CD4-positive, alpha-beta T cell treated with Interleukin-15 for 4 hours (primary cell): ENCODE results near the gene PDK3.
A peak's percentile ranks its signal among the peaks of the same experiment; 100 is the strongest.

Source experiments
- DNase-seq: peaks from one replicate; pipeline ENCODE4 v3.0.0-alpha.2; 2020; ENCODE audit warnings: low spot score

PDK3 gene

DNA sequence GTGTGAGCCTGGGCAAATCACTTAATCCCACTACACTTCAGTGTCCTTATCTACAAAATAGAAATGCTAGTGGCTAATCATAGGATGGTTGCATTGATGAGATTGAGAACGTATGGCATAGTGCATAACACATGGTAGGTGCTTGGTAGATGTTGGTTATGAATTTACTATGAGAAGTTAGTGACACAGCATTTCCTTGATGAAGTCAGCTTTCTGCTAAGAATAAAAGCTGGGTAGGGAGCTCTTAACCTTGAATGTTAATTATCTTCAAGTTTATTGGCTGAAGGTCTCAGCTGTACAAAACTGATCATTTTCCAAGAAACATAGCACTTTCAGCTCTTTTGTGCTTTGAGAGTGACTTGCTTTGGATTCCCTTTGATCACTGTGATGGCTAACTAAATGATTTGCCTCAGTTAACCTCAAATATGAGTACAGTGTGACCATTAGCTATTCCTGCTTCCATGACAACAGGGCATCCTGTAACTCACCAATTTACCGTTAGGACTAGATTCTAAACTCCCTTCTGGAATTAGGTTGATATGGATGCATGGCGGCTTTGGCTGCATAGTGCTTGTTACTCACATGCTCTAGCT is 17.8 kb downstream of the PDK3 start:
- no peak for DNase-seq

DNA sequence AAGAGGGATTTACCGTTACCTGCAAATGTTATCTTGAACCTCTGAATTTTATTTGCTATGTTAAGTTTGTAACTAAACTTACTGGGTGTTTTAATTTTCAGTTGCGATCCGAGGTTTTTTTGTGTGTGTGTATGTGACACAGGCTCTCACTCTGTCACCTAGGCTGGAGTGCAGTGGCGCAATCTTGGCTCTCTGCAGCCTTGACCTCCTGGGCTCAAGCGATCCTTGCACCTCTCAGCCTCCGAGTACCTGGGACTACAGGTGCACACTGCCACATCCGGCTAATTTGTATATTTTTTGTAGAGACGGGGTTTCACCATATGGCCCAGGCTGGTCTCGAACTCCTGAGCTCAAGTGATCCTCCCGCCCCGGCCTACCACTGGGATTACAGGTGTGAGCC is 18.5 kb downstream of the PDK3 start:
- DNase-seq: no peak

DNA sequence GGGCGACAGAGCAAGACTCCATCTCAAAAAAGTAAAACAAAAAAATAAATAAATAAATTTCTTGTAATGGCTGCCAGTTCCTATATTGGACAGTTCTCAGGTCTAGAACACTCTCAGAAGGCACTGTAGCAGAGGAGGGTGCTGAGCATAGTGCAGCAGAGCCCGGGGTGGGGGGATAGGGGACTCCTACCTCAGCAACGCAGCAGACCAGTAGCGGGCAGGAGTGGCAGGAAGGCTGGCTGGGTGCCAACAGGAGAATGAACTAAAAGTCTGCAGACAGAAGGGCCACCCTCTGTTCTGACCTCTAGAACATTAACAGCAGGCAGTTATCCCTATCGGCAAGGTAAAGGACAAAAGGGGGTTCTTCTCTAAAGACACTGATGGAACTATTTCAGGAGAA is 20.2 kb downstream of the PDK3 start:
- DNase-seq: no peak

DNA sequence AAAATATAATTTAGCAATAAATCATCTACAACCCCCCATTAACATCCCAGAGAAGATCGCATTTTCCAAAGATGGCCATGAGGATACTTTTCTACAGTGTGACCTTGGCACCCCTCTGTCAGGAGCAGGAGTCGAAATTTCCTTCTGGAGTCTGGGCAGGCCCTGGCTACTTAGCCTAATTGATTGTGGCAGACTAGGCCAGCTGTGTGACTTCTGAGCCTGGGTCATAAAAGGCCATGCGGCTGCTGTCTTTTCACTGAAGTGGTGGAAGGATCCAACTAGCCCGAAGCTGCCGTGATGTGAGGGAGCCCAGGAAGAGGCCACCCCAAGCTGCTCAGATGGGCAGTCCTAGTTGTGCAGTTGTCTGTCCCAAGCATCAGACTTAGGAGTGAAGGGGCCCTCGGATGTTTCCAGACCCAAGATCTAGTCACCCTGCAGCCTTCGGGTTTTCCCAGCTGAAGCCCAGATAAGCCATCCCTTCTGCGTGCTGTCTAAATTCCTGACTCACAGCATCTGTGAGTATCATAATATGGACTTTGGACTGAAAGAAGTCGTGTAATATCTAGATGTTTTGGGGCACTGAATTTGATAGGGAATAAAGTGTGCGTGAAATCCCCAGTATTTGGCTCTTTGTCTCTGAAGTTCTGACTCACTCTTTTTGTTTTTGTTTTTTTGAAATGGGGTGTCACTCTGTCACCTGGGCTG is 21.0 kb downstream of the PDK3 start:
- no peak for DNase-seq

DNA sequence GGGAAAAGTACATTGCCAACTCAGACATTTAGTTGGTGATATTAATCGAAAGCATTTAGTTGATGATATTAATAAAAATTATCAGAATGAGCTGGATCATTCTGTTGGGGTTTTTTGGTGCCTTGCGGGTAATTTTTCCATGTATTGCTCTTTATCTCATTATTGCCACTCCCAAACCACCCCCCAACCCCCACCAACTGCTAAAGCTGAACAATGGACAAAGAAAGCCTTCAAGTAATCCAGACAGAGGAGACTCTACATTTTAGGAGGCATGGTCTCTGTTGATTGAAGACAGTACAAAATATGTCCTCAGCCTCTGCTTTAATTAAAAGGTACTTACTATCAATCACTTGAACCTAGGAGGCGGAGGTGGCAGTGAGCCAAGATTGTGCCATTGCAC is 22.5 kb downstream of the PDK3 start:
- DNase-seq: no peak

DNA sequence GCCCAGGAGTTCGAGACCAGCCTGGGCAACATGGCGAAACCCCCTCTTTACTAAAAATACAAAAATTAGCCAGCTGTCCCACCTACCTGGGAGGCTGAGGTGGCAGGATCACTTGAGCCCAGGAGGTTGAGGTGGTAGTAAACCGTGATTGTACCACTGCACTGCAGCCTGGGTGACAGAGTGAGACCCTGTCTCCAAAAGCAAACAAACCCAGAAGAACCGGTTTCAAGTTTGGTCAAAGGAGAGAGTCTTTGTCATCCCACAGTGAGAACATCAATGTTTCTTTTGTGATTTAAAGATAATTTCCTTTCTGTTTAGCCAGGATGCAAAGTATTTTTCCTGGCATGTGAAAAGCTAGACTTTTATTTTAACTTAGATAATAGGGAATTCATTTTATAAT is 26.7 kb downstream of the PDK3 start:
- no peak for DNase-seq

DNA sequence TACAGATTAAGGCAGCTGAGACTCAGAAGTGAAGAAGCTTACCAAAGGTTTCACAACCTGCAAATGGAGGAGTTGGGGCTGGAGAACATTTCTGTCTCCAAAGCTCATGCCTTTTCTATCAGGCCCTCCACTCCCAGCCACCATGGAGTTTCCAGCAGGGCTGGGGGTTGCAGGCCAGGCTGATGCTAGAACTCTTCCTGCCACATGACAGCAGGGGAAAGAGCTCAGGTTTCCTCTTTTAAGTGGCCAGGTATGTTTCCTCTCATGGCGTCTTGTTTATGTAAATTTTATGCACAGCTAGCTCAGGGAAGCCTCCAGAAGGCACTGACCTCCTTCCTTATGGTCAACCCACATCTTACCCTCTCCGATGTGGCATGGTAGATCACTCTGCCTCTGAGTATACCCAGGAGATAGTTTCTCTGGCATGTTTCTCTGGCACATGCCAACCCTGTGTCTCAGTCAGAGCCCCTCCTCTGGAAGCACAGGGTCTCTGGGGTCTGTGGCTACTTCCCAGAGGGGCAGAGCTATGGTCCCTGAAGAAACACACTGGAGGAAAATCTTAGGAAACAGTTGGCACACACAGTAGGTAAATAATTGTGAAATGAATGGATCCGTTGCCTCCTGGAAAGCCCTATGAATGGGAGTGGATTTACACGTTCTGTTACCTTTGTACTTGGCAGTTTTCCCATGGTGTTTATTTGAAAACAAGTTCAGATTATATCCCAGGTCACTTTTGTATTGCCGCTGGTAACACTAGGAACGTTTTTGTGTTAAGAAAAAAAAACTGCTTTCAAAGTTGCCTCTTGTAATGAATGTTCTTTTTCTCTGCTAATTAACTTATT is 28.9 kb downstream of the PDK3 start:
- DNase-seq: no peak

DNA sequence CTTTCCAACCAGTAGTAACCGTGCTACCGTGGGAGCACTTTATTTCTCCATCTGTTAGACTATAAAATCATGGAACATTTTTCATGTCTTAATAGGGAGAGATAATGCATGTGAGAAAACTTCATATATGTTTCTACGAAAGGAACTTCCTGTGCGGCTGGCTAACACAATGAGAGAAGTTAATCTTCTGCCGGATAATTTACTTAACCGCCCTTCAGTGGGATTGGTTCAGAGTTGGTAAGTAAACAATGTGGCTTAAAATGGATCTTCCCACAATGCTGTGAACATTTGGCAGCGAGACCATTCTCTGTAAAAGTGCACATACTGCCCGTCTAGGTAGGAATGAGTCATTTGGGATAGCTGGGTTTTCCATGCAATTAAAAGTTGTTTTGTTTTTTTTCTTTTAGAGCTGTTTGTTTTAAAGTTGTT is 29.6 kb downstream of the PDK3 start:
- no peak for DNase-seq

DNA sequence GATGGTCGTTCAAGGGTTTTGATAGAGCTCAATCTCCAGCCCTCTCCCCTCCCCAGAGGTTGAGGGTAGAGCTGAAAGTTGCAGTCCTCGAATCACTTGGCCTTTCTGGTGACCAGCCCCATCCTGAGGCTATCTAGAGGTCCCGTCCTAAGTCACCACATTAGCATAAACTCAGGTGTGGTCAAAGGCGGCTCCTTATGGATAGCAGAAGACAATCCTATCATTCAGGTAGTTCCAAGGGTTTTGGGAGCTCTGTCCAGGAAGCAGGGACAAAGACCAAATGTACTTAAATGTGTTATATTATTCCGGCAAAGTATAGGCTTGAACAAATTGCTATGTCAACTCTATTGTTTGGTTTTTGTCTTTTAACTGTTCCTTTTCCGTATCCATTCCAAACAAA is 30.6 kb downstream of the PDK3 start:
- no peak for DNase-seq

DNA sequence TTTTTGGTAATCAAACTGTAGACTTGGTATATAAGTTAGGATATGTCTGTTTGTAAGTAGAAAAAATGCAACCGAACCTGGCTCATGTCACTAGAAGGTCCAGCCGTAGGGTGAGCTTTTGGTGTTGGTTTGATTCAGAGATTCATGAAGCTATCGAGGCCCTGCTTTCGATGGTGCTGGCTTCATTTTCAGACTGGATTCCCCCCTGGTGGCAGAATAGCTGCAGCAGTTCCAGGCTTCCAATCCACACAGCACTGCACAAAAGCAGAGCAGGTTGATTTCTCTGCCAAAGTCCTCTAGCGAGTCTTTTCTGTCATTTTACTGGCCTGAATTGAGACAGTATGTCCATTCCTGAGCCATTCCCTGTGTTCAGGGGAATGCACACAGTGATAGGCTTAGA is 33.1 kb downstream of the PDK3 start:
- peak; percentile 19 for DNase-seq

DNA sequence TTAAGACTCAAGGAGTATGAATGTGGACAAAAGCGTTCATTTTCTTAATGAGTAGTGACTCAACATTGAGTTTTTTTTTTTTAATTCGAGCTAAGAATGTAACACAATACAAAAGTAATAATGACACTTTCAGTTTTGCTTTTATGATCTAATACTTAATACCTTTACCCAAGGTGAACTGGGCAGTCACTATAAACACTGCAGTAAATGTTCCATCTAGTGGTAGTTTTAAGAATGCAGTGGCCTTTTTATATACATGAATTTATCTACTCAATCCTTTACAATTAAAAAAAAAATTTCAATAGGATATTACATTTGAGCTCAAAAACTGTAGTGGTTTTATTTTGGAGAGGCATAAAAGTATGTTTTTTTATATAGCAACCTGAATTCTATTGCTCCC is 33.9 kb downstream of the PDK3 start:
- peak; percentile 51 for DNase-seq

DNA sequence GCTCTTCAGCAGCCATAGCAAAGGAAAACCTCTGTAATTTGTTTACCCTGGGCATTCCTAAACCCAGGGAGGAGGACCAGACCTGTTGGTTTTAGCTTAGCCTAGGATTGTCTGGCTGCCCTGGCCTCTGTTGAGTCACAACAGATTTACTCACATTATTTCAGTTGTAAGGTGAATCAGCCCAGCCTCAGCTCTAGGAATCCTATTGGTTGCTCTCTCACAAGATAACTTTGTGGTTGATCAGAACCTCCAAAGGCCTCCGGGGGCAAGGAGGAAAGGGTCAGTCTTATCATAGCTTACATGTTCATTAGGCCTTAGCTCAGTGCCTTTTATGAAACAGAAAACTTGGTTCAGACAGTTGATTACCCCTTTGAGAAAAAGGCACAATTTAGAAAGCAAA is 41.0 kb downstream of the PDK3 start:
- DNase-seq: no peak

DNA sequence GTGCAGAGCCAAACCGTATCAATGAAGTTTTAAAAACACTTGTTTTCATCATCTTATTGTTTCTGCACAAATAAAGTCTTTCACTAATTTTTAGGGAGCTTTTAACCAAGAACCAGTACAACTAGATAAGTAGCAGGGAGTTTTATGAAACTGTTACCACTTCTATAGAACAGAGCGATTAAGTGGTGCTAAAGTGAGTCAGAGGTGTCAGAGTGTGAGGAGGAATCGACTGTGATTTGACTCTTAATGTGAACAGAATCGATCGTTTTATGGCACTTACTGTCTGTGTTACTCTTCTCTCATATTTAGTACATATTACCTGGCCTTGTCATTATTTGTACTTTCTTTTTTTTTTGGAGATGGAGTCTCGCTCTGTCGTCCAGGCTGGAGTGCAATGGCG is 43.3 kb downstream of the PDK3 start:
- DNase-seq: no peak

DNA sequence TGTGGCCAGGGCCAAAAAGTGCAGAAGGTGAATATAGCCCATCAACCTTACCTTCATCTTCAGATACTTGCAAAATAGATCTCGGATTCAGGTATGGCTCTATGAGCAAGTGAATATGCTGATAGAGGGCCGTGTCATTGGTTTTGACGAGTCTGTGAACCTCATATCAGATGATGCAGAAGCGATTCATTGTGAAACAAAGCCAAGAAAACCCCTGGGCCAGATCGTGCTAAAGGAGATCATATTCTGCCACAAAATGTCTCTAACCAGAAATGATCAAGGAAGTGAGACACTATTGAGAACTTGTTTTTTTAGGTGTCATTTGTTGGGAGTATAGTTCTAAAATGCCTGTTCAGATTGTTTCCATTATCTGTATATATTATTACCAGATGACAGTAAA is 48.3 kb downstream of the PDK3 start:
- DNase-seq: no peak

DNA sequence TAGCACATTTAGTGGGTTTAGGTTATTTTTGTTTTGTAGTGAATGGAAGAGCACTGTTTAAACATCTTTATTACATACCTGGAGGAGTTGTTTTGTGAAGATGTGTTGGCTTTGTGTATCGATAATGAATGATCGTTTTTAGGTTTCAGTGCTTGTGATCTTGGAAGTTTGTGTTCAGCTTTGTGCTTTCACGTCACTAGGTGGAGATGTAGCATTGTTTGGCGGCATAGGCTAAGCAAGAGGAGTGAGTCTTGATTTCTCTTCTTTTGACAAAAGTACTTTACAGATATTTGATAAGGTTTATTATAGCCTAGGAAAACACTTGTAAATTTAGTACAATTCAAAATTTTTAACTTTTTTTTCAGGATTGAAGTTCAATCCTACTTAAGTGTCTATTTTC is 50.4 kb downstream of the PDK3 start:
- DNase-seq: no peak

DNA sequence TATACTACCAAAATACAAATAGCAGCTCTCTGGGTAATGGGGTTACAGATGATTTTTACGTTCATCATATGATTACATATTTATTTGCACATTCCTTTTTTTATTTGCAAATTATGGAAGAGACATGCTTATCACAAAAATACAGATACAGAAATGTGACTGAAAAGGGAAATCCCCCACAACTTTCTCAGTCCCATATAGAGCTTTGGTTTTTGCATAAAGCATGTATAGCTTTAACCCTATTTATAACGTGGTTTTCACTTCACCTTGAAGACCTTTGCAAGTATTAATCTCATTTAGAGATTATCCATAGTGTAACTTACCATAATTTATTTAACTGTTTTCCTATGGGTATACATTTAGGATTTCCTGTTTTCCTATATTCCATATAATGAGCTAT is 55.4 kb downstream of the PDK3 start:
- DNase-seq: no peak

DNA sequence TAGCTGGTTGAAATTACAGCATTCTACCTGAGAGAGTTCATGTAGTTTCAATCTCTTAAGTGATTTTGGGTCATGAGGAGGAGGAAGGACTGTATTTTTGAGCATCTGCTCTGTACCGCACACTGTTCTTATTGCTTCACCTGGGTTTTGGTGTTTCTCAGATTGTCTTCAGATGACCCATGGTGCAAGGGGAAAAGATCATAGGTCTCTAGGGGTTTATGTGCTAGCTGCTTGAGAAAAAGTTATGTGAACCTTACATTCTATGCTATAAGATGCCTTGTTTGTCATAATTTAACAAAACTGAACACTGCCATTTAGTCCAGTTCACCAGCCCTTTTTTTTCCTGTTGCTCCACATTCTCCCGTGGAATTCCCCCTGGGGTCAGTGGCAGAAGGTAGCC is 60.4 kb downstream of the PDK3 start:
- DNase-seq: no peak

DNA sequence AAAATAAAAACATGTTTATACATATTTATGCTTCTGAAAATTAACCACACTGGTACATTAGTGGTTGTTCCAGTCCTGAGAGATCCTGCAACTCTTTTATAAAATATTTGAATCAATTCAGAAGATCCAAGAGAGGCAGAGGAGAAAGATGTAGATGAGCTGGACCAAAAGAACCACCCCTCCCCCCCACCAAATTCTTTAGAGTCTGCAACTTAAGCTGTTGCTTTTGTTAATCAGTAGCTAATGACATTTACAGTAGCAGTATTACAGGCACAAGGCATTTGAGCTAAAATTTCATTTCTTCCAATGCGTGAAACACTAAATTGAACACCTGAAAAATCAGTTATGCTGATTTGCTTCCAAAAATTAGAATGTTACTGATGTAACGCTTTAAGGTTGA is 61.5 kb downstream of the PDK3 start:
- DNase-seq: no peak

DNA sequence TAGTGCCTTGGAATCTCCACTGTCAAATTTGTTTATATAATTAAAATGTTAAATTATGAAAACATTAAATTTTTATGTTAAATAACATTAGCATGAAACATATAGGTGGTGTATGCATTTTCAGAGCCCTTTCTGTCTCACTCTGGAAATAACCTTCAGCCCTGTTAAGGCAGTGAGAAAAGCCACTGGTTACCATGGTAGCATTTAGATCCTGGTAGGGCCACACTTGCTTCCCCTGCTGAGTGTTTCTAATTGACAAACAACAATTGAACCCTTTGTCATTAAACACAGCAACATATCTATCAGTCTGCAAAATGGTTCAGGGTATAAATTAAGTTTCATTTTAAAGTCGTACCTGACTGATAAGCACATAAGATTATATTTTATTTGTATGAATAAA is 63.5 kb downstream of the PDK3 start:
- DNase-seq: no peak

DNA sequence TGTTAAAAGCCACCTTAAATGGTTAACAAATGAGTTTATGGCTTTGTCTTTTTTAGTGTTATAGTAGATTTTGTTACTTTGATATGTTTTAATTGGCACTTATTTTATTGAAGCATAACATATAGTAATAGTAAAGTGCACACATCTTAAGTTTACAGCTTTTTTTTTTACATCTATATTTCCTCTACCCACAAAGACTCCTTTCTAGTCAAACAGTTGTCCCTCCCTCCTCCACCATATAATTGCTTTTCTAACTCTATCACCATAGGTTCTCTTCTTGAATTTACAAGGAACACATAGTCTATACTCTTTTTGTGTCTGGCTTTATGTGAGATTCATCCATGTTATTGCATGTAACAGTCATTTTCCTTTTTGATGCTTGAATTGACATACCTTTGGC is 71.5 kb downstream of the PDK3 start:
- DNase-seq: no peak

DNA sequence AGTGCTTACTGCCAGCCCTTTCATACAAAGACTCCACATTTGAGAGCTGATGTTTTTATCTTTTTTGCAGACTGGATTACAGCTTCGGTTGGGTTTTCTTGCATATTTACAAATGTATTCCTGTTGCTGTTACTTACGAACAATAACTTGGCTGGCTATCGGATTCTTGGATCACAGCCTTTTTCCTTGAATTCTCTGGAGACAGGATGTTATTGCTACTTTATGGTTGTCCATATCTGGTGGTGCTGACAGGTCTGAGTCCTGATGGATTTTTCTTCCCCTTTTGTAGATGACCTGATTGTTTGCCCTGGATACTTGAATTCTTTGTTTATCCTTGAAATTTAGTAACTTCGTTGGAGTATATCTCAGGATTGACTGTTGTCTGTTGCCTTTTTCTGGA is 77.7 kb downstream of the PDK3 start:
- no peak for DNase-seq

DNA sequence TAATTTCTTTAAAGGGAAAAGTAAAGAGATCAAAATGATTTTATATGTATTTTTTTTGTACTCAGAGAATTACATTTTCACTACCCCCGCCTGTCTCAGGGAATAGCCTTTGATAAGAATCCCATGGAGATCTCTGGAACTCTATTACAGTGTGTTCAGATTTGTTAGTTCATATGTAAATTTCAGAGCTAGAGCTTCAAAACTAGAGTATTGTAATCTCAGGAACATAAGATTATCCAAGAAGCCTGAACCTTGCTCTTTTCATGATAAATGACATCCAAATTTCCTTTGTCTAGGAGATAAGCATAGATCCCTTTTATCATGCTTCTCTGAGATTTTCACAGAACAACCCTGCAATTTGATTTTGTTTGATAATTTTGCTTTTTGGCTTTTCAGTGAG is 82.9 kb downstream of the PDK3 start:
- no peak for DNase-seq

DNA sequence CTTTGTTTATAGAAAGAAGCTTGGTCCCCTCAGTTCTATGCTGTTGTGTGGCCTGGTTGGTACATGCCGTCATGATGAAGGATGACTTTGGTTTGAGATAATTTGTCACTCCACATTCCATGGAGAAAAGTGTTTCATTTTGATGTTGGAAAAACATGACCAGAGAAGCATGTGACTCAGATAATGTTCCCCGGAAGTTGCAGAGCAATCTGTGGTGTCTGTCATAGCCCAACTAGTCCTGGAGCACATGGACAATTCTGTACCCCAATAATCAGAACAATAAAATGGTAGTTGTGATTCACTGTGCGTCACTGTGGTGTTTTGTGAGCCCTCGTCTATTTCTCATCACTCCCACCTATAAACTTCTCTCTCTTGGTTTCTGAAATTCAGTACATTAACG is 85.1 kb downstream of the PDK3 start:
- no peak for DNase-seq
